GM21423 (cell line): ENCODE results near the gene FOSB.

Experiments used
- ATAC-seq: cut with Tn5 transposase; IDR thresholded peaks from one replicate; pipeline ENCODE4 v1.9.1; 2021; ENCODE audit warnings: mild to moderate bottlenecking, moderate library complexity; ENCODE audit not compliant: unreplicated experiment

Gene FOSB

GRCh38 chr19:45478454-45479238 is 10.8 kb downstream of the FOSB start:
- peak; percentile 67 for ATAC-seq

- no peak for ATAC-seq
Measured at GRCh38 chr19:45483033-45483432, 15.2 kb downstream of the FOSB start.

- no peak for ATAC-seq
Measured at GRCh38 chr19:45484273-45484945, 16.6 kb downstream of the FOSB start.

GRCh38 chr19:45485305-45486077 is 17.7 kb downstream of the FOSB start:
- ATAC-seq, result peak; percentile 94

GRCh38 chr19:45488708-45489107 is 20.9 kb downstream of the FOSB start:
- no peak for ATAC-seq

- ATAC-seq, result no peak
Measured at GRCh38 chr19:45489216-45489855, 21.5 kb downstream of the FOSB start.

- ATAC-seq, result no peak
Measured at GRCh38 chr19:45492137-45492626, 24.4 kb downstream of the FOSB start.

- no peak for ATAC-seq
Measured at GRCh38 chr19:45492627-45493470, 25.1 kb downstream of the FOSB start.

- no peak for ATAC-seq
Measured at GRCh38 chr19:45494261-45494916, 26.6 kb downstream of the FOSB start.

- ATAC-seq, result no peak
Measured at GRCh38 chr19:45495178-45495577, 27.4 kb downstream of the FOSB start.

- peak; percentile 6 for ATAC-seq
Measured at GRCh38 chr19:45496349-45496953, 28.7 kb downstream of the FOSB start.

GRCh38 chr19:45497791-45498190 is 30.0 kb downstream of the FOSB start:
- ATAC-seq, result no peak

GRCh38 chr19:45498411-45499195 is 30.8 kb downstream of the FOSB start, which contains the start of gene PPM1N:
PPM1N (plus strand) TSS chr19:45498443; CDS start chr19:45498473, 30 bp downstream.
- ATAC-seq, result no peak

- ATAC-seq, result no peak
Measured at GRCh38 chr19:45499196-45500180, 31.7 kb downstream of the FOSB start.

- no peak for ATAC-seq
Measured at GRCh38 chr19:45500918-45501729, 33.3 kb downstream of the FOSB start.

- no peak for ATAC-seq
Measured at GRCh38 chr19:45501730-45502014, 33.9 kb downstream of the FOSB start.
